Activated CD4-positive, alpha-beta T cell treated with anti-CD3 and anti-CD28 coated beads, Interleukin-2, amount 10 ng/mL, durations not matched to agents 24 days and 14 days (primary cell): ENCODE data around the gene UNKL. TPM values are rescaled to one million over a fixed set of nuclear protein-coding genes. Genes with fewer than 3 reads are reported as not detected.
A peak's percentile ranks its signal among the peaks of the same experiment; 100 is the strongest.

Experiments
- DNase-seq: peaks from one replicate; pipeline ENCODE4 v3.0.0; 2022
- H3K27ac Mint-ChIP-seq: one replicate; pipeline ENCODE4 v1.8.0; 2022; ENCODE audit warnings: mild to moderate bottlenecking, mixed read lengths
- H3K27me3 Mint-ChIP-seq: one replicate; pipeline ENCODE4 v1.8.0; 2022; ENCODE audit warnings: mixed read lengths
- H3K36me3 Mint-ChIP-seq: one replicate; pipeline ENCODE4 v1.8.0; 2022; ENCODE audit warnings: low read depth, mild to moderate bottlenecking, mixed read lengths
- H3K4me1 Mint-ChIP-seq: one replicate; pipeline ENCODE4 v1.8.0; 2021; ENCODE audit warnings: mixed read lengths
- H3K4me3 Mint-ChIP-seq: one replicate; pipeline ENCODE4 v1.8.0; 2022; ENCODE audit warnings: mild to moderate bottlenecking, moderate library complexity, mixed read lengths
- H3K9me3 Mint-ChIP-seq: one replicate; pipeline ENCODE4 v1.8.0; 2021; ENCODE audit warnings: mixed read lengths
- intact Hi-C: fragments of 100-400 bp; cut with micrococcal nuclease; formaldehyde crosslinking; loops from one replicate; pipeline ENCODE4 v1.15.1; 2023
- total RNA-seq: library from RNA; stranded (reverse); gene quantifications from 2 replicates; pipeline ENCODE4 v1.2.3, GENCODE V29; 2022

Gene UNKL
- total RNA-seq, 1 donor from 2014 or later, result 43.9 TPM

- intact Hi-C loops, result no loop called here
- H3K9me3 Mint-ChIP-seq, result no peaks in the 10 kb centered on the region
- H3K27ac Mint-ChIP-seq, result no peak overlapping the region
- DNase-seq, result no peak
- H3K4me1 Mint-ChIP-seq, result peaks cover 14% of the 10 kb centered on the region
- no peak overlapping the region for H3K4me3 Mint-ChIP-seq
- H3K27me3 Mint-ChIP-seq, result no peaks in the 10 kb centered on the region
- peaks cover 9% of the 10 kb centered on the region for H3K36me3 Mint-ChIP-seq
Measured at GRCh38 chr16:1412847-1413246, 1.7 kb downstream of the UNKL start.

- H3K27ac Mint-ChIP-seq, result peak overlapping the region; percentile 67
- H3K9me3 Mint-ChIP-seq, result no peaks in the 10 kb centered on the region
- H3K27me3 Mint-ChIP-seq, result no peaks in the 10 kb centered on the region
- peak overlapping the region; percentile 83 for H3K4me3 Mint-ChIP-seq
- peaks cover 7% of the 10 kb centered on the region for H3K36me3 Mint-ChIP-seq
- peak; percentile 99 for DNase-seq
- intact Hi-C loops, result no loop called here
- peaks cover 11% of the 10 kb centered on the region for H3K4me1 Mint-ChIP-seq
Measured at GRCh38 chr16:1408171-1408837, 6.2 kb downstream of the UNKL start.

GRCh38 chr16:1407753-1408152 is 6.8 kb downstream of the UNKL start:
- H3K9me3 Mint-ChIP-seq, result no peaks in the 10 kb centered on the region
- no peaks in the 10 kb centered on the region for H3K27me3 Mint-ChIP-seq
- H3K4me1 Mint-ChIP-seq, result peaks cover 11% of the 10 kb centered on the region
- DNase-seq, result no peak
- H3K4me3 Mint-ChIP-seq, result peak overlapping the region; percentile 83
- intact Hi-C loops, result no loop called here
- no peak overlapping the region for H3K27ac Mint-ChIP-seq
- peaks cover 7% of the 10 kb centered on the region for H3K36me3 Mint-ChIP-seq

GRCh38 chr16:1403733-1404132 is 10.8 kb downstream of the UNKL start:
- H3K4me3 Mint-ChIP-seq, result no peak overlapping the region
- no peaks in the 10 kb centered on the region for H3K27me3 Mint-ChIP-seq
- H3K27ac Mint-ChIP-seq, result no peak overlapping the region
- no peak for DNase-seq
- H3K36me3 Mint-ChIP-seq, result peaks cover 25% of the 10 kb centered on the region
- intact Hi-C loops, result no loop called here
- H3K4me1 Mint-ChIP-seq, result peaks cover 4% of the 10 kb centered on the region
- no peaks in the 10 kb centered on the region for H3K9me3 Mint-ChIP-seq

GRCh38 chr16:1403036-1403435 is 11.5 kb downstream of the UNKL start:
- no peak for DNase-seq
- Mint-ChIP-seq H3K4me1 (peaks cover 4% of the 10 kb centered on the region), H3K9me3 (no peaks in the 10 kb centered on the region), H3K27ac (no peak overlapping the region), H3K36me3 (peaks cover 30% of the 10 kb centered on the region), H3K4me3 (no peak overlapping the region), H3K27me3 (no peaks in the 10 kb centered on the region)
- intact Hi-C loops, result no loop called here

- no peaks in the 10 kb centered on the region for H3K9me3 Mint-ChIP-seq
- H3K4me3 Mint-ChIP-seq, result no peak overlapping the region
- intact Hi-C loops, result no loop called here
- no peaks in the 10 kb centered on the region for H3K4me1 Mint-ChIP-seq
- no peaks in the 10 kb centered on the region for H3K27me3 Mint-ChIP-seq
- DNase-seq, result no peak
- H3K27ac Mint-ChIP-seq, result no peak overlapping the region
- H3K36me3 Mint-ChIP-seq, result peaks cover 29% of the 10 kb centered on the region
Measured at GRCh38 chr16:1401758-1402154, 12.7 kb downstream of the UNKL start.

GRCh38 chr16:1401061-1401757 is 13.3 kb downstream of the UNKL start:
- intact Hi-C loops, result no loop called here
- Mint-ChIP-seq H3K36me3 (peaks cover 30% of the 10 kb centered on the region), H3K27ac (no peak overlapping the region)

GRCh38 chr16:1398826-1399581 is 15.5 kb downstream of the UNKL start:
- intact Hi-C loops, result no loop called here
- Mint-ChIP-seq H3K4me1 (no peaks in the 10 kb centered on the region), H3K36me3 (peaks cover 29% of the 10 kb centered on the region), H3K4me3 (no peak overlapping the region), H3K9me3 (no peaks in the 10 kb centered on the region), H3K27ac (no peak overlapping the region), H3K27me3 (no peaks in the 10 kb centered on the region)
- no peak for DNase-seq

More at GRCh38 chr16:1401061-1401757, 13.3 kb downstream of the UNKL start:
- no peak for DNase-seq
- Mint-ChIP-seq H3K9me3 (no peaks in the 10 kb centered on the region), H3K4me1 (no peaks in the 10 kb centered on the region), H3K4me3 (no peak overlapping the region), H3K27me3 (no peaks in the 10 kb centered on the region)

- Mint-ChIP-seq H3K4me3 (no peak overlapping the region), H3K36me3 (peaks cover 29% of the 10 kb centered on the region), H3K27ac (no peak overlapping the region), H3K4me1 (no peaks in the 10 kb centered on the region), H3K27me3 (no peaks in the 10 kb centered on the region), H3K9me3 (no peaks in the 10 kb centered on the region)
- no peak for DNase-seq
- intact Hi-C loops, result no loop called here
Measured at GRCh38 chr16:1398351-1398750, 16.2 kb downstream of the UNKL start.

- Mint-ChIP-seq H3K4me3 (no peak overlapping the region), H3K36me3 (peaks cover 29% of the 10 kb centered on the region), H3K27me3 (no peaks in the 10 kb centered on the region), H3K27ac (no peak overlapping the region), H3K9me3 (no peaks in the 10 kb centered on the region), H3K4me1 (no peaks in the 10 kb centered on the region)
- DNase-seq, result no peak
- intact Hi-C loops, result no loop called here
Measured at GRCh38 chr16:1397779-1398178, 16.7 kb downstream of the UNKL start.

GRCh38 chr16:1395444-1396031 is 19.0 kb downstream of the UNKL start:
- H3K27me3 Mint-ChIP-seq, result no peaks in the 10 kb centered on the region
- no peak overlapping the region for H3K4me3 Mint-ChIP-seq
- DNase-seq, result no peak
- no peaks in the 10 kb centered on the region for H3K4me1 Mint-ChIP-seq
- H3K27ac Mint-ChIP-seq, result no peak overlapping the region
- no peaks in the 10 kb centered on the region for H3K9me3 Mint-ChIP-seq
- peaks cover 24% of the 10 kb centered on the region for H3K36me3 Mint-ChIP-seq
- intact Hi-C loops, result no loop called here

- intact Hi-C loops, result no loop called here
- H3K4me1 Mint-ChIP-seq, result no peaks in the 10 kb centered on the region
- H3K27ac Mint-ChIP-seq, result no peak overlapping the region
Measured at GRCh38 chr16:1394367-1394951, 20.0 kb downstream of the UNKL start.

GRCh38 chr16:1393613-1394176 is 20.8 kb downstream of the UNKL start:
- Mint-ChIP-seq H3K4me3 (no peak overlapping the region), H3K9me3 (no peaks in the 10 kb centered on the region), H3K27me3 (no peaks in the 10 kb centered on the region), H3K4me1 (no peaks in the 10 kb centered on the region), H3K36me3 (peaks cover 15% of the 10 kb centered on the region), H3K27ac (no peak overlapping the region)
- no peak for DNase-seq
- intact Hi-C loops, result no loop called here

More at GRCh38 chr16:1394367-1394951, 20.0 kb downstream of the UNKL start:
- no peak for DNase-seq
- peaks cover 17% of the 10 kb centered on the region for H3K36me3 Mint-ChIP-seq
- H3K27me3 Mint-ChIP-seq, result no peaks in the 10 kb centered on the region
- no peak overlapping the region for H3K4me3 Mint-ChIP-seq
- no peaks in the 10 kb centered on the region for H3K9me3 Mint-ChIP-seq
